Pulmonary artery endothelial cell (primary cell): Measurements from ENCODE around the gene HDHD3. TPM values are rescaled to one million over a fixed set of nuclear protein-coding genes. Genes with fewer than 3 reads are reported as not detected.

Experiments
- DNase-seq: peaks from one replicate; pipeline ENCODE4 v3.0.0-alpha.2; 2011; ENCODE audit warnings: low read depth, low spot score
- total RNA-seq: library from RNA; depleted of rRNA; stranded (reverse); fragments of >200 nt; gene quantifications from 2 replicates; pipeline ENCODE4 v1.2.3, GENCODE V29; 2014

Gene HDHD3
- total RNA-seq, 1 donor from 2014 or later = 5.7 TPM

DNA sequence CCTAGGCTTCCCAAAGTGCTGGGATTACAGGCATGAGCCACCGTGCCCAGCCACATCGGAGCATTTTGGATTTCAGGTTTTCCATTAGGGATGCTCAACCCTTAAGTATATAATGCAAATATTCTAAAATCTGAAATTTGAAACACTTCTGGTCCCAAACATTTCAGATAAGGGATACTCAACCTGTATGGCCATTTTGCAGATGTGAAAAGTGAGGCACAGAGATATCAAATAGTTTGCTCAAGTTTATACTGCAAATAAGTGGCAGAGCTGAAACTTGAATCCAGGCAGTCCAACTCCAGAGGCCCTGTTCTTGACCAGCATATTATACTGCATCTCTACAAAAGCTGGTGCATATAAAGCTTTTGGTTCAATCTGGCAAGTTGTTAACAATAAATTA is 39.1 kb downstream of the HDHD3 start:
- DNase-seq = no peak

- no peak for DNase-seq
These were observed 45.0 kb downstream of the HDHD3 start for GRCh38 chr9:113331780-113332179.

DNA sequence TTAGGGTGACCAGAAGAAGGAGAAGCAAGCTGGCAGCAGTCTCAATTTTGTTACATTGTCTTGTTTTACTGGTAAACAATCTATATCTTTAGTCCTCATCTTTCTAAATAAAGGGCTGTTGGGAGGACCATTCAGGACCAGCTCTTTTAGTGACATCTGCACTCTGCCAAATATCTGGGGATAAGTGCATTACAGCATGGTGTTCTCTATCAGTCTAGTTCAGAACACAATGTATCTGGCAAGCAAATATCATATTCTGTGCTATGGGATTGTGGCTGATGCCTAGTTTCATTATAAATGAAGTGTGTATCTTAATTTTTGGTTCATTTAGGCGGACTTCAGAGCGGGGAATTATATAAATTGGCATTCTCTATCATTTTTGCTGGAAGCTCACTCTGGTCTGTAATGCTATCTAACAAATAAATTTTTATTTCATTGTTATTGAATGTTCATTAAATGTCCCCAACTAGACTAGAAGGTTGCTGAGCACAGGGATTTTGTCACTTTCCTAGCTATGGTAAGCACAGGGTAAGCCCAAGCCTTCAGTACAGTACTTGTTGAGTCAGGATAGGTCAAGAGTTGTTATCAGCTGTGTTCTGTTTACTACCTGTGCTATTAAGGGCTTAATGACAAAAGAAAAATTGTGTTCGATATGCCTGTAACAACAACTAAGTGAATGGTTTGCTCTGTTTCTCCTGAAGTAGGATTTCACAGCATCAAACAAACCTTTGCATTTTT is 48.6 kb downstream of the HDHD3 start:
- no peak for DNase-seq

GRCh38 chr9:113326230-113326629 is 50.6 kb downstream of the HDHD3 start:
- no peak for DNase-seq

Other genes with a start within 250 kb of the HDHD3 start
- gene SLC31A2, start 226.0 kb downstream of the HDHD3 start, total RNA-seq = 5.2 and 6.2 TPM in 2 replicates
- 16.6 and 23.2 TPM in 2 replicates for gene FKBP15, start 155.7 kb downstream of the HDHD3 start, total RNA-seq
- gene SLC31A1, start 155.4 kb downstream of the HDHD3 start, total RNA-seq = 17.1 and 17.5 TPM in 2 replicates
- 40.4 and 55.9 TPM in 2 replicates for gene CDC26, start 101.4 kb downstream of the HDHD3 start, total RNA-seq
- gene PRPF4, start 101.3 kb downstream of the HDHD3 start, total RNA-seq = 33.6 and 42.8 TPM in 2 replicates
- not detected in 2 replicates for gene RNF183, start 73.6 kb downstream of the HDHD3 start, total RNA-seq
- gene WDR31, start 36.7 kb downstream of the HDHD3 start, total RNA-seq = 1.0 and 1.4 TPM in 2 replicates
- under 0.01 TPM in 1 of 2 replicates, not detected in the other for gene BSPRY, start 27.4 kb downstream of the HDHD3 start, total RNA-seq
- 19.4 and 30.5 TPM in 2 replicates for gene ALAD, start 24.3 kb upstream of the HDHD3 start, total RNA-seq
- 52.6 and 80.8 TPM in 2 replicates for gene POLE3, start 33.7 kb upstream of the HDHD3 start, total RNA-seq
- 0.35 and 0.46 TPM in 2 replicates for gene C9orf43, start 33.8 kb upstream of the HDHD3 start, total RNA-seq
- 278 and 424 TPM in 2 replicates for gene RGS3, start 86.7 kb upstream of the HDHD3 start, total RNA-seq